GM12892 (cell line): Measurements from ENCODE around the gene FBN1.

ENCODE experiments used
- DNase-seq: peaks from one replicate; pipeline ENCODE4 v3.0.0; 2011; ENCODE audit not compliant: insufficient read length
- FAIRE-seq: peaks from 2 replicates; lab custom pipeline; 2011; peaks lifted over from hg19 to GRCh38; lab: Jason Lieb, UNC
- POLR2A ChIP-seq: IDR thresholded peaks from 2 replicates; pipeline ENCODE4 v1.6.1; 2011; ENCODE audit warnings: low read depth, low read length, control low read depth
- POLR2AphosphoS5 ChIP-seq: IDR thresholded peaks from 2 replicates; pipeline ENCODE4 v1.6.1; 2011; ENCODE audit warnings: low read depth, low read length, control low read depth
- TAF1 ChIP-seq: IDR thresholded peaks from 2 replicates; pipeline ENCODE4 v1.6.1; 2011; ENCODE audit warnings: low read depth, mild to moderate bottlenecking, control low read depth, low read length, borderline replicate concordance

Gene FBN1

GRCh38 chr15:48584090-48584811 lies 61.3 kb downstream of the FBN1 start:
- DNase-seq (no peak), FAIRE-seq (no peak)
- TF ChIP-seq POLR2AphosphoS5 (no peak), TAF1 (no peak), POLR2A (no peak)

GRCh38 chr15:48582452-48583247 lies 62.9 kb downstream of the FBN1 start:
- no peak for DNase-seq
- no peak for TF ChIP-seq TAF1
- TF ChIP-seq POLR2AphosphoS5: no peak
- TF ChIP-seq POLR2A: no peak
- no peak for FAIRE-seq

- DNase-seq (no peak), FAIRE-seq (no peak)
- no peak for TF ChIP-seq POLR2AphosphoS5
These were observed 64.3 kb downstream of the FBN1 start for GRCh38 chr15:48581219-48581618.

GRCh38 chr15:48580736-48581135 lies 64.8 kb downstream of the FBN1 start:
- FAIRE-seq: no peak
- TF ChIP-seq POLR2A (no peak), TAF1 (no peak)
- no peak for DNase-seq

DNA sequence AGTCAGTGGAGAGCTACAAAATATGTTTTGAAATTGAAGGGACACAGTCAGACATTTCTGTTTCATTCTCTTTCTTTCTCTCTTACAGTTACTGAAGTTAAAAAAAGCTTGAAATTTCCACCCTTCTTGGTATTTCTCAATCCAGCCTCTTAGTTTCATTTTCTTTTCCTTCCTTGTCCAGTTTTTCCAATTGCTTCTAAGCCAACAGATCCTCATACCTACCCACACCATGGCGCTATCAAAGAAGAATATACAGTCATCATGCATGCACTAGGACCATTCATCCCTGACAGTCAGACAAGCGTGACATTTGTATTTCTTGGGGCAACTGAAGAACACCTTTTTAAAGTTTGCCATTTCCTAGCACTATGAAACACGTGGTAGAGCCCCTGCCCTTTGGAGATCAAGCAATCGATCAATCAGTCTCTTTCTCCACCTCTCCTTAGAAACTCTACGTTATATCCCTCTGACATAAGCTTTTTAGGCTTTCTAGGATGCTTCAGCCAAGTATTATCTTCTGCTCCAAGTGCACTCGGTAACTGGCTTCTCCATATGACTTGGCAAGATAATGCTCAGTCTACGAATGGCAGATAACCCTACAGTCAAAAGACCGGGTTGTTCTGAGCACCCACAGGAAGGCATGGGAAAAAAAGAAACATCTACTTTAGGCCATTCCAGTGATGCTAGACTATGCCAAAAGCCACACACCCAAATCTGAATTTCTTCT lies 65.4 kb downstream of the FBN1 start:
- no peak for DNase-seq
- TF ChIP-seq POLR2A (no peak), TAF1 (no peak), POLR2AphosphoS5 (no peak)
- no peak for FAIRE-seq

DNA sequence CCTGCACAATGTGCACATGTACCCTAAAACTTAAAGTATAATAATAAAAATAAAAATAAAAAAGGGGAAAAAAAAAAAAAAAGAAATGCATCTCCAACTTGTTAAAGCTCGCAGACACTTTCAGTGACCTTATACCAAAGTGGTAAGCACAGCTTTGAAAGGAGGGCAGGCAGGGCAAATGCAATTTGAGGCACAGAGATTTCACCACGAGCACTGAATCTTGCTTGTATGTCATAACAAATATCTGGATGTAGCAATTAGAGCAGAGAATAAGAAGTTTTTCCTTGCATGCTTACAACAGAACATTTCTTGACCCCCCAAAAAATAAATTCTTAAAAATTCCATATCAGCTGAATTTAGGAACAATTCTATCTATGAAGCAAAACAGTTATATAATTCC lies 66.5 kb downstream of the FBN1 start:
- no peak for FAIRE-seq
- DNase-seq: no peak
- TF ChIP-seq TAF1: no peak
- no peak for TF ChIP-seq POLR2A
- no peak for TF ChIP-seq POLR2AphosphoS5

DNA sequence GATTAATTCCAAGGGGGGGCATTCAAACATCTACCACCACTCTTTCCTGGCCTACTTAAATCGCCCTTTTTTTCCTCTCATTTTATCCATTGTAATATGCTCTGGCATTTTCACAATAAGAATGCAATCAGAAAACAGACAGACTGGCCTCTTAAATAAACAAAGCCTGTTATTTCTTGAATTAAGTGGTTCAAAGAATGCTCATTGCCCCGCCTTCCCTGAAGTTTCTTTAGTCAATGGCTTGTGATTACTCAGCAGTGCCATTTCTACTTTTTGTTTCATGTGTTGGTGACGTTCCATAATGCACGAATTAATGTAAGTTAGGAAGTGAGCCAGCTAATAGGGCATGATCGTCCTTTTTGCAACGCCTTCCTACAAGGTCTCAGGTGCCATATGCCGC lies 68.0 kb downstream of the FBN1 start:
- TF ChIP-seq POLR2AphosphoS5 (no peak), POLR2A (no peak), TAF1 (no peak)
- FAIRE-seq (no peak), DNase-seq (no peak)

- TF ChIP-seq POLR2AphosphoS5: no peak
- no peak for TF ChIP-seq TAF1
- TF ChIP-seq POLR2A: no peak
- DNase-seq (no peak), FAIRE-seq (no peak)
These were observed 71.3 kb downstream of the FBN1 start for GRCh38 chr15:48574187-48574586.

GRCh38 chr15:48573780-48574179 lies 71.7 kb downstream of the FBN1 start:
- DNase-seq (no peak), FAIRE-seq (peak; percentile 14)
- no peak for TF ChIP-seq TAF1
- no peak for TF ChIP-seq POLR2AphosphoS5
- TF ChIP-seq POLR2A: no peak

- DNase-seq: no peak
- TF ChIP-seq TAF1 (no peak), POLR2AphosphoS5 (no peak), POLR2A (no peak)
- FAIRE-seq: no peak
These were observed 72.7 kb downstream of the FBN1 start for GRCh38 chr15:48572823-48573222.

- TF ChIP-seq POLR2AphosphoS5 (no peak), POLR2A (no peak), TAF1 (no peak)
- no peak for FAIRE-seq
- DNase-seq: no peak
These were observed 74.0 kb downstream of the FBN1 start for GRCh38 chr15:48571510-48571909.
